GM23338 (cell line): ENCODE measurements around the gene SLC35F2. TPM values are rescaled to one million over a fixed set of nuclear protein-coding genes. Genes with fewer than 3 reads are reported as not detected.

Experiments
- ATAC-seq: fragments of 200-7000 bp; cut with Tn5 transposase; 3 replicates; pipeline ENCODE4 v1.9.1; 2020
- DNase-seq: peaks from one replicate; pipeline ENCODE4 v3.0.0-alpha.2; 2015; ENCODE audit warnings: low spot score
- H2AFZ ChIP-seq: fragments of 200-600 bp; sonication (generic); 2 replicates; pipeline ENCODE4 v1.8.0; 2016; ENCODE audit warnings: antibody characterized with exemption, mild to moderate bottlenecking, moderate library complexity
- H3F3A ChIP-seq: fragments of 200-600 bp; sonication (generic); replicated peaks from 2 replicates; pipeline ENCODE4 v1.8.0; 2017; ENCODE audit warnings: antibody characterized with exemption, mixed run types, low read depth
- H3K27ac ChIP-seq: fragments of 200-600 bp; sonication (generic); 2 replicates; pipeline ENCODE4 v1.6.1; 2016; ENCODE audit warnings: low read depth
- H3K27me3 ChIP-seq: fragments of 200-600 bp; sonication (generic); 2 replicates; pipeline ENCODE4 v1.8.0; 2016; ENCODE audit warnings: mild to moderate bottlenecking, mixed run types, moderate library complexity; ENCODE audit not compliant: insufficient read depth
- H3K36me3 ChIP-seq: fragments of 200-600 bp; sonication (generic); 2 replicates; pipeline ENCODE4 v1.8.0; 2016; ENCODE audit warnings: mild to moderate bottlenecking; ENCODE audit not compliant: insufficient read depth
- H3K4me1 ChIP-seq: fragments of 200-600 bp; sonication (generic); 2 replicates; pipeline ENCODE4 v1.8.0; 2016; ENCODE audit warnings: mild to moderate bottlenecking, moderate library complexity; ENCODE audit not compliant: insufficient read depth
- H3K4me2 ChIP-seq: fragments of 200-600 bp; sonication (generic); 2 replicates; pipeline ENCODE4 v1.7.1; 2017; ENCODE audit warnings: mixed run types
- H3K4me3 ChIP-seq: fragments of 200-600 bp; sonication (generic); 2 replicates; pipeline ENCODE4 v1.6.1; 2016; ENCODE audit warnings: mixed run types
- H3K79me2 ChIP-seq: fragments of 200-600 bp; sonication (generic); replicated peaks from 2 replicates; pipeline ENCODE4 v1.8.0; 2017; ENCODE audit warnings: mild to moderate bottlenecking; ENCODE audit not compliant: insufficient read depth
- H3K9me2 ChIP-seq: fragments of 200-600 bp; sonication (generic); 2 replicates; pipeline ENCODE4 v1.8.0; 2017; ENCODE audit not compliant: insufficient read depth
- H4K20me1 ChIP-seq: fragments of 200-600 bp; sonication (generic); replicated peaks from 2 replicates; pipeline ENCODE4 v1.8.0; 2017; ENCODE audit warnings: mild to moderate bottlenecking; ENCODE audit not compliant: insufficient read depth
- H3K27ac Mint-ChIP-seq: 2 replicates; pipeline ENCODE4 v1.8.0; 2020; ENCODE audit warnings: inconsistent platforms, mild to moderate bottlenecking, moderate library complexity, mixed read lengths
- H3K27me3 Mint-ChIP-seq: 3 replicates; pipeline ENCODE4 v1.8.0; 2022; ENCODE audit warnings: low read depth, mild to moderate bottlenecking, moderate library complexity, mixed read lengths, inconsistent platforms; ENCODE audit not compliant: insufficient read depth, poor library complexity
- H3K36me3 Mint-ChIP-seq: 3 replicates; pipeline ENCODE4 v1.8.0; 2021; ENCODE audit warnings: low read depth, mild to moderate bottlenecking, inconsistent platforms, moderate library complexity, mixed read lengths
- H3K4me1 Mint-ChIP-seq: 3 replicates; pipeline ENCODE4 v1.8.0; 2020; ENCODE audit warnings: mild to moderate bottlenecking, inconsistent platforms, mixed read lengths
- H3K4me3 Mint-ChIP-seq: 3 replicates; pipeline ENCODE4 v1.8.0; 2021; ENCODE audit warnings: moderate library complexity, mild to moderate bottlenecking, inconsistent platforms, mixed read lengths
- H3K9me3 Mint-ChIP-seq: 3 replicates; pipeline ENCODE4 v1.8.0; 2020; ENCODE audit warnings: moderate library complexity, mild to moderate bottlenecking, inconsistent platforms, mixed read lengths
- CREB1 ChIP-seq: fragments of 250-450 bp; sonication (Bioruptor Pico); IDR thresholded peaks from 2 replicates; pipeline ENCODE4 v1.5.0; 2020; ENCODE audit warnings: low read depth, mild to moderate bottlenecking, moderate library complexity
- ETS1 ChIP-seq: IDR thresholded peaks from 2 replicates; pipeline ENCODE4 v1.6.1; 2016; ENCODE audit warnings: antibody characterized with exemption
- EZH2phosphoT487 ChIP-seq: fragments of 200-600 bp; sonication (generic); IDR thresholded peaks from one replicate; pipeline ENCODE4 v1.8.1; 2018; ENCODE audit warnings: antibody characterized with exemption; ENCODE audit not compliant: unreplicated experiment
- JUNB ChIP-seq: IDR thresholded peaks from one replicate; pipeline ENCODE4 v1.6.1; 2016; ENCODE audit warnings: antibody characterized with exemption; ENCODE audit not compliant: unreplicated experiment
- POLR2AphosphoS5 ChIP-seq: IDR thresholded peaks from 2 replicates; pipeline ENCODE4 v1.6.1; 2016; ENCODE audit warnings: antibody characterized with exemption, low read depth
- ZNF114 ChIP-seq: fragments of 250-450 bp; sonication (Bioruptor Pico); IDR thresholded peaks from 2 replicates; pipeline ENCODE4 v1.5.0; 2020; ENCODE audit warnings: mild to moderate bottlenecking, moderate library complexity
- ZNF331 ChIP-seq: fragments of 250-450 bp; sonication (Bioruptor Pico); IDR thresholded peaks from 2 replicates; pipeline ENCODE4 v1.5.0; 2020; ENCODE audit warnings: low read depth, mild to moderate bottlenecking, moderate library complexity
- polyA plus RNA-seq: library from polyadenylated mRNA; unstranded; fragments of >200 nt; fragmentation: Nextera tagmentation; extraction: Ambion mirVana; gene quantifications from 2 replicates; pipeline ENCODE4 v1.2.1, GENCODE V29; 2016
- total RNA-seq: library from RNA; depleted of rRNA; stranded (reverse); fragments of >200 nt; shearing (Covaris generic); gene quantifications from 2 replicates; pipeline ENCODE4 v1.2.3, GENCODE V29; 2014
- TF ChIP-seq, protein P1 (sequence below), 2 experiments: fragments of 200-600 bp in 1 of 2; sonication (generic) in 1 of 2; conservative IDR thresholded peaks; 2 replicates each; pipeline versions ENCODE4 v1.5.1 to v1.6.1; 2016 to 2017; ENCODE audit warnings: antibody characterized with exemption in 2 of 2, low read depth in 2 of 2, mild to moderate bottlenecking in 2 of 2, moderate library complexity in 1 of 2

Gene SLC35F2
- total and polyA plus RNA-seq, 2 experiments from 2014 or later = 25.2 to 32.5 TPM

GRCh38 chr11:107744736-107745135 lies 113.9 kb downstream of the SLC35F2 start:
- Mint-ChIP-seq H3K27ac (no peak overlapping the region), H3K27me3 (peaks cover 4% of the 10 kb centered on the region), H3K4me1 (peaks cover 5% of the 10 kb centered on the region; the same call in 2 of the 3 replicates), H3K9me3 (peaks cover 5% of the 10 kb centered on the region; the same call in 2 of the 3 replicates), H3K4me3 (no peak overlapping the region), H3K36me3 (no peaks in the 10 kb centered on the region)
- no peaks in the 10 kb centered on the region for H3K4me1 ChIP-seq
- H3K4me2 ChIP-seq = no peak overlapping the region
- ATAC-seq = no peak
- H3K36me3 ChIP-seq = no peaks in the 10 kb centered on the region
- no peaks in the 10 kb centered on the region for H3K27me3 ChIP-seq
- no peaks in the 10 kb centered on the region for H3K79me2 ChIP-seq
- DNase-seq = no peak
- H3K4me3 ChIP-seq = no peak overlapping the region
- TF ChIP-seq POLR2AphosphoS5 = no peak
- no peak for TF ChIP-seq ETS1
- TF ChIP-seq CREB1 (CRISPR knock-in tag) = no peak
- TF ChIP-seq ZNF331 = no peak
- TF ChIP-seq ZNF114 (CRISPR knock-in tag) = no peak
- TF ChIP-seq, protein P1, sequence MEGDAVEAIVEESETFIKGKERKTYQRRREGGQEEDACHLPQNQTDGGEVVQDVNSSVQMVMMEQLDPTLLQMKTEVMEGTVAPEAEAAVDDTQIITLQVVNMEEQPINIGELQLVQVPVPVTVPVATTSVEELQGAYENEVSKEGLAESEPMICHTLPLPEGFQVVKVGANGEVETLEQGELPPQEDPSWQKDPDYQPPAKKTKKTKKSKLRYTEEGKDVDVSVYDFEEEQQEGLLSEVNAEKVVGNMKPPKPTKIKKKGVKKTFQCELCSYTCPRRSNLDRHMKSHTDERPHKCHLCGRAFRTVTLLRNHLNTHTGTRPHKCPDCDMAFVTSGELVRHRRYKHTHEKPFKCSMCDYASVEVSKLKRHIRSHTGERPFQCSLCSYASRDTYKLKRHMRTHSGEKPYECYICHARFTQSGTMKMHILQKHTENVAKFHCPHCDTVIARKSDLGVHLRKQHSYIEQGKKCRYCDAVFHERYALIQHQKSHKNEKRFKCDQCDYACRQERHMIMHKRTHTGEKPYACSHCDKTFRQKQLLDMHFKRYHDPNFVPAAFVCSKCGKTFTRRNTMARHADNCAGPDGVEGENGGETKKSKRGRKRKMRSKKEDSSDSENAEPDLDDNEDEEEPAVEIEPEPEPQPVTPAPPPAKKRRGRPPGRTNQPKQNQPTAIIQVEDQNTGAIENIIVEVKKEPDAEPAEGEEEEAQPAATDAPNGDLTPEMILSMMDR (conservative IDR thresholded peaks at IDR 0.05; ENCODE audit: low read depth in 2 of 2) = no peak
- no peak for TF ChIP-seq EZH2phosphoT487
- TF ChIP-seq JUNB = no peak
- H3F3A ChIP-seq = no peaks in the 10 kb centered on the region
- no peak overlapping the region for H2AFZ ChIP-seq
- no peaks in the 10 kb centered on the region for H4K20me1 ChIP-seq
- H3K27ac ChIP-seq = no peak overlapping the region
- no peaks in the 10 kb centered on the region for H3K9me2 ChIP-seq

DNA sequence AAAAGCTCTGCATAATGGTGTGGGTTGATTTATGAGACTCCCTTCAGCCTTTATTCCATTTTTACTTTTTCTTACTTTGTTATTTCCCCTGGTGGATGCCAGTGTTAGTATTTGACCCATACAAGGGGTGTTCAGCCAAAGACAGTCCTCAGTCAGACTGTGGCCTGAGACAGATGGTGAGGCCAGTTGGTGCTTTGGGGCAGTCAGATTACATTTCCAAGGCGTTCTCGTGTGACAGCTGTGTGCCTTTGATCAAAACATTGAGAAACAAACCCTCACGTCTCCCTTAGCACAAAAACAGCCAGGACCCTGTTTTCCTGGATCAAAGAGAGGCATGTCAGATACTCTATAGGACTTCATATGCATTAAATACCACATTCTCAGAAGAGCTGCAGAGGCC lies 115.4 kb downstream of the SLC35F2 start:
- H3K9me2 ChIP-seq = no peaks in the 10 kb centered on the region
- H3K4me3 ChIP-seq = no peak overlapping the region
- H3K27me3 Mint-ChIP-seq = peaks cover 3% of the 10 kb centered on the region
- H3K4me3 Mint-ChIP-seq = no peak overlapping the region
- H3K36me3 Mint-ChIP-seq = no peaks in the 10 kb centered on the region
- no peaks in the 10 kb centered on the region for H3K36me3 ChIP-seq
- peaks cover 8% of the 10 kb centered on the region for H3K27me3 ChIP-seq
- no peak for DNase-seq
- H3K4me1 ChIP-seq = no peaks in the 10 kb centered on the region
- H3F3A ChIP-seq = no peaks in the 10 kb centered on the region
- no peak for ATAC-seq
- H3K79me2 ChIP-seq = no peaks in the 10 kb centered on the region
- no peak overlapping the region for H3K27ac ChIP-seq
- H3K4me1 Mint-ChIP-seq = peaks cover 8% of the 10 kb centered on the region; the same call in 2 of the 3 replicates
- peaks cover 5% of the 10 kb centered on the region; the same call in 2 of the 3 replicates for H3K9me3 Mint-ChIP-seq
- H4K20me1 ChIP-seq = no peaks in the 10 kb centered on the region
- TF ChIP-seq POLR2AphosphoS5 = no peak
- no peak overlapping the region for H3K27ac Mint-ChIP-seq
- no peak overlapping the region for H2AFZ ChIP-seq
- H3K4me2 ChIP-seq = no peak overlapping the region
